HepG2 (cell line): ENCODE results near the gene CEP250. TPM values are rescaled to one million over a fixed set of nuclear protein-coding genes. Genes with fewer than 3 reads are reported as not detected.
A peak's percentile ranks its signal among the peaks of the same experiment; 100 is the strongest.

Experiments used
- CHCHD3 ChIP-seq: sonication (generic); formaldehyde crosslinking; IDR thresholded peaks from 2 replicates; pipeline ENCODE4 v1.8.0; 2022; ENCODE audit warnings: mild to moderate bottlenecking, missing genetic modification reagents, moderate library complexity
- FOXK1 ChIP-seq: sonication (generic); formaldehyde crosslinking; IDR thresholded peaks from 2 replicates; pipeline ENCODE4 v1.4.0; 2020; ENCODE audit warnings: low read depth, missing genetic modification reagents, borderline replicate concordance
- MXD4 ChIP-seq: IDR thresholded peaks from 2 replicates; pipeline ENCODE4 v1.6.1; 2016; ENCODE audit warnings: mild to moderate bottlenecking, missing biosample characterization, missing genetic modification reagents
- NFYB ChIP-seq: sonication (generic); formaldehyde crosslinking; IDR thresholded peaks from 2 replicates; pipeline ENCODE4 v1.4.0; 2020; ENCODE audit warnings: missing genetic modification reagents
- POGZ ChIP-seq: sonication (generic); formaldehyde crosslinking; IDR thresholded peaks from 2 replicates; pipeline ENCODE4 v1.4.0; 2020; ENCODE audit warnings: mild to moderate bottlenecking, missing genetic modification reagents
- RARA ChIP-seq: IDR thresholded peaks from 2 replicates; pipeline ENCODE4 v1.6.1; 2016; ENCODE audit warnings: missing genetic modification reagents, missing compliant biosample characterization
- SETDB1 ChIP-seq: sonication (generic); formaldehyde crosslinking; IDR thresholded peaks from 2 replicates; pipeline ENCODE4 v1.5.1; 2020; ENCODE audit warnings: missing genetic modification reagents, mild to moderate bottlenecking, borderline replicate concordance
- SIN3A ChIP-seq: IDR thresholded peaks from 2 replicates; pipeline ENCODE4 v1.6.1; 2011; ENCODE audit warnings: low read depth, mild to moderate bottlenecking, control low read depth, low read length, borderline replicate concordance
- SMAD1 ChIP-seq: sonication (generic); formaldehyde crosslinking; IDR thresholded peaks from 2 replicates; pipeline ENCODE4 v1.4.0; 2020; ENCODE audit warnings: missing genetic modification reagents, low read depth, mild to moderate bottlenecking, borderline replicate concordance
- SOX6 ChIP-seq, 2 experiments: fragments of 450-650 bp in 1 of 2; sonication (generic) in 1 of 2; formaldehyde crosslinking in 1 of 2; IDR thresholded peaks; 2 replicates each; pipeline versions ENCODE4 v1.4.0 to v1.6.1; 2017 to 2020; ENCODE audit warnings: antibody characterized with exemption in 1 of 2, mild to moderate bottlenecking in 1 of 2, missing genetic modification reagents in 1 of 2
- XRCC5 ChIP-seq: fragments of 200-400 bp; formaldehyde crosslinking; optimal IDR thresholded peaks from 2 replicates; pipeline ENCODE3; 2017; ENCODE audit warnings: mild to moderate bottlenecking, low read length
- YEATS2 ChIP-seq: sonication (generic); formaldehyde crosslinking; IDR thresholded peaks from 2 replicates; pipeline ENCODE4 v1.4.0; 2020; ENCODE audit warnings: missing genetic modification reagents, borderline replicate concordance
- YEATS4 ChIP-seq: sonication (generic); formaldehyde crosslinking; IDR thresholded peaks from 2 replicates; pipeline ENCODE4 v1.4.0; 2020; ENCODE audit warnings: missing genetic modification reagents, borderline replicate concordance
- ZKSCAN8 ChIP-seq: IDR thresholded peaks from 2 replicates; pipeline ENCODE4 v1.6.1; 2016; ENCODE audit warnings: borderline replicate concordance, missing genetic modification reagents, missing compliant biosample characterization
- ZNF343 ChIP-seq: sonication (generic); formaldehyde crosslinking; IDR thresholded peaks from 2 replicates; pipeline ENCODE4 v1.4.0; 2020; ENCODE audit warnings: mild to moderate bottlenecking, missing genetic modification reagents
- ZNF556 ChIP-seq: sonication (generic); formaldehyde crosslinking; IDR thresholded peaks from 2 replicates; pipeline ENCODE4 v1.4.0; 2020; ENCODE audit warnings: mild to moderate bottlenecking, missing genetic modification reagents, borderline replicate concordance
- ZNF614 ChIP-seq: IDR thresholded peaks from 2 replicates; pipeline ENCODE4 v1.6.1; 2018; ENCODE audit warnings: missing biosample characterization, missing genetic modification reagents, inconsistent platforms, borderline replicate concordance
- ZNF652 ChIP-seq: IDR thresholded peaks from 2 replicates; pipeline ENCODE4 v1.6.1; 2016; ENCODE audit warnings: low read depth, borderline replicate concordance
- ZNF761 ChIP-seq: sonication (generic); formaldehyde crosslinking; conservative IDR thresholded peaks from 2 replicates; pipeline ENCODE4 v1.4.0; 2020; ENCODE audit warnings: mild to moderate bottlenecking, missing genetic modification reagents
- ZNF772 ChIP-seq: sonication (generic); formaldehyde crosslinking; IDR thresholded peaks from 2 replicates; pipeline ENCODE4 v1.5.0; 2020; ENCODE audit warnings: mild to moderate bottlenecking, missing genetic modification reagents
- ZNF784 ChIP-seq: sonication (generic); formaldehyde crosslinking; IDR thresholded peaks from 2 replicates; pipeline ENCODE4 v1.5.1; 2020; ENCODE audit warnings: missing genetic modification reagents, mild to moderate bottlenecking, borderline replicate concordance
- ZSCAN25 ChIP-seq: sonication (generic); formaldehyde crosslinking; IDR thresholded peaks from 2 replicates; pipeline ENCODE4 v1.8.0; 2022; ENCODE audit warnings: mild to moderate bottlenecking, missing genetic modification reagents
- polyA plus RNA-seq, 8 experiments: library from polyadenylated mRNA; depleted of rRNA in 3 of 8; stranded (reverse) in 7 of 8; unstranded in 1 of 8; fragments of >200 nt; fragmentation: Illumina TruSeq in 4 of 8; extraction: Trizol in 4 of 8; gene quantifications; 2 replicates each; pipeline versions ENCODE4 v1.2.1 to v1.2.3, GENCODE V29; 2011 to 2016; ENCODE audit warnings: low read depth in 4 of 8, missing spikeins in 1 of 8, mixed read lengths in 1 of 8; ENCODE audit not compliant: insufficient read depth in 1 of 8
- total RNA-seq, 5 experiments: library from RNA; depleted of rRNA; stranded (reverse); fragments of >200 nt; fragmentation: Illumina TruSeq; extraction: Trizol; gene quantifications; 2 replicates each; pipeline ENCODE4 v1.2.3, GENCODE V29; 2016; ENCODE audit warnings: low read depth in 1 of 5
- TF ChIP-seq, protein P1 (sequence below): sonication (generic); formaldehyde crosslinking; IDR thresholded peaks from 2 replicates; pipeline ENCODE4 v1.5.0; 2020; ENCODE audit warnings: missing genetic modification reagents

Gene CEP250
- total and polyA plus RNA-seq, 2 of the 13 experiments (the other 11 are each of a cell fraction or from before 2014, with no cell fraction given): 28.8 to 55.3 TPM

DNA sequence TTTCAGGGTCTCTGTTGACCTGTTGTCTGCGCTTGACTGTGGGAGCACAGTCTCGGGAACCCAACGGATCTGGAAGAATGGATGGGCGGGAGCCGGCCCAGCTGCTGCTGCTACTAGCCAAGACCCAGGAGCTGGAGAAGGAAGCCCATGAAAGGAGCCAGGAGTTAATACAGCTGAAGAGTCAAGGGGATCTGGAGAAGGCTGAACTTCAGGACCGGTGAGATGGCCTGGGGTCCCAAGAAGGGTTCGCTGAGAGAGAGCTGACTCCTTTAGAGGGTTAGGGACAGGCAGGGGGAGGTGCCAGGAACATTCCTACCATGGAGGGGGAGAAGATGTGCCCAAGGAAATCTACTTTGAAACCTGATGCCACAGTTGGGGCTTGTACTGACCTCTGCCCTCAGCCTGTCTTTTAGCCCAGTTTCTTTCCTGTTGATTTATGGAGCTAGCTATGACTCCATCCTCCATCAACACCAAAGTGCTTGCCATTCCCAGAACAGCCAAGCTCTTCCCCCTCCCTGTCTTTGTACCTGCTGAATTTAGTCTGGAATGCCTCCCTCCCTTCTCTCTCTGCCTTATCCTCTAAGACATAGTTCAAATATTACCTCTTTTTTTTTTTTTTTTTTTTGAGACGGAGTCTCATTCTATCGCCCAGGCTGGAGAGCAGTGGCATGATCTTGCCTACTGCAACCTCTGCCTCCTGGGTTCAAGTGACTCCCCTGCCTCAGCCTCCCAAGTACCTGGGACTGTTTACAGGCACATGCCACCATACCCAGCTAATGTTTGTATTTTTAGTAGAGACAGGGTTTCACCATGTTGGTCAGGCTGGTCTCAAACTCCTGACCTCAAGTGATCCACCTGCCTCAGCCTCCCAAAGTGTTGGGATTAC, 12.2 kb downstream of the CEP250 start (continued):
- TF ChIP-seq ZNF556 (CRISPR knock-in tag) (no peak; the same call in 1 of the 2 replicates), ZNF343 (CRISPR knock-in tag) (no peak), ZKSCAN8 (CRISPR knock-in tag) (peak; percentile 80; the same call in 1 of the 2 replicates), YEATS2 (CRISPR knock-in tag) (peak; percentile 48; the same call in 1 of the 2 replicates), POGZ (CRISPR knock-in tag) (peak; percentile 84), NFYB (CRISPR knock-in tag) (no peak), CHCHD3 (CRISPR knock-in tag) (peak; percentile 41; the same call in 1 of the 2 replicates), YEATS4 (0 out of 2 replicates have a peak, but pooled peaks have one; percentile 7), FOXK1 (peak; percentile 85; the same call in 1 of the 2 replicates), SOX6 (IDR thresholded peaks at IDR 0.05) (no peak), SOX6 (CRISPR knock-in tag; IDR thresholded peaks at IDR 0.05) (peak; percentile 89), RARA (CRISPR knock-in tag) (peak; percentile 95), SMAD1 (CRISPR knock-in tag) (no peak), ZNF772 (CRISPR knock-in tag) (no peak; the same call in 1 of the 2 replicates), ZNF652 (CRISPR knock-in tag) (peak; percentile 35; the same call in 1 of the 2 replicates), MXD4 (peak; percentile 26; the same call in 1 of the 2 replicates), ZNF614 (peak; percentile 46; the same call in 1 of the 2 replicates), XRCC5 (peak; percentile 79), ZNF784 (CRISPR knock-in tag) (0 out of 2 replicates have a peak, but pooled peaks have one; percentile 53), ZNF761 (0 out of 2 replicates have a peak, but pooled peaks have one; percentile 16), SIN3A (peak; percentile 31; the same call in 1 of the 2 replicates), SETDB1 (CRISPR knock-in tag) (0 out of 2 replicates have a peak, but pooled peaks have one; percentile 44), ZSCAN25 (CRISPR knock-in tag) (peak; percentile 69; the same call in 1 of the 2 replicates)
- TF ChIP-seq, protein P1, sequence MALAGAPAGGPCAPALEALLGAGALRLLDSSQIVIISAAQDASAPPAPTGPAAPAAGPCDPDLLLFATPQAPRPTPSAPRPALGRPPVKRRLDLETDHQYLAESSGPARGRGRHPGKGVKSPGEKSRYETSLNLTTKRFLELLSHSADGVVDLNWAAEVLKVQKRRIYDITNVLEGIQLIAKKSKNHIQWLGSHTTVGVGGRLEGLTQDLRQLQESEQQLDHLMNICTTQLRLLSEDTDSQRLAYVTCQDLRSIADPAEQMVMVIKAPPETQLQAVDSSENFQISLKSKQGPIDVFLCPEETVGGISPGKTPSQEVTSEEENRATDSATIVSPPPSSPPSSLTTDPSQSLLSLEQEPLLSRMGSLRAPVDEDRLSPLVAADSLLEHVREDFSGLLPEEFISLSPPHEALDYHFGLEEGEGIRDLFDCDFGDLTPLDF: no peak
